GM21528 (cell line): ENCODE measurements around the gene CAMK2N1.
"Not testable (repeated sequence)": the region's sequence is repeated elsewhere in the genome, so short reads cannot be mapped to it uniquely, and the experiment has no call there.

Experiments used
- ATAC-seq: cut with Tn5 transposase; IDR thresholded peaks from one replicate; pipeline ENCODE4 v1.9.1; 2021; ENCODE audit warnings: mild to moderate bottlenecking, moderate library complexity; ENCODE audit not compliant: unreplicated experiment, low FRiP score

The CAMK2N1 gene

DNA sequence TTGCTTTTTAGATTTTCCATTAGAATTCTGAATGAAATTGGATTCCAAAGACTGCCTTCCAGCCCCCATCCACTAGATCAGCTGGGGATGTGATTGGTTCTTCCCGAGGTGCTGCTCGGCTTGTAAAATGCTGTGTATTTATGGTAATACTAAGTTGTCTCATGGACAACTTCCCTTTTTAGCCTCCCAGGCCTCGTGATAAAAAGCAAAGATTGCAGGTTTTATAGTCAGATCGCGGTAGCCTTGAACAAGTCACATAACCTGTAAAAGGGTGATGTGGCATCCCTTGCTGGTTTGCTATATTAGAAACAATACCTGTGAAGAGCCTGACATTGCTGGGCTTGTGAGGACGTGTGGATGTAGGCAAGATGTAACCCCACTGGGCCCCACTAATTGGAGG lies 11.5 kb upstream of the CAMK2N1 start:
- no peak for ATAC-seq

DNA sequence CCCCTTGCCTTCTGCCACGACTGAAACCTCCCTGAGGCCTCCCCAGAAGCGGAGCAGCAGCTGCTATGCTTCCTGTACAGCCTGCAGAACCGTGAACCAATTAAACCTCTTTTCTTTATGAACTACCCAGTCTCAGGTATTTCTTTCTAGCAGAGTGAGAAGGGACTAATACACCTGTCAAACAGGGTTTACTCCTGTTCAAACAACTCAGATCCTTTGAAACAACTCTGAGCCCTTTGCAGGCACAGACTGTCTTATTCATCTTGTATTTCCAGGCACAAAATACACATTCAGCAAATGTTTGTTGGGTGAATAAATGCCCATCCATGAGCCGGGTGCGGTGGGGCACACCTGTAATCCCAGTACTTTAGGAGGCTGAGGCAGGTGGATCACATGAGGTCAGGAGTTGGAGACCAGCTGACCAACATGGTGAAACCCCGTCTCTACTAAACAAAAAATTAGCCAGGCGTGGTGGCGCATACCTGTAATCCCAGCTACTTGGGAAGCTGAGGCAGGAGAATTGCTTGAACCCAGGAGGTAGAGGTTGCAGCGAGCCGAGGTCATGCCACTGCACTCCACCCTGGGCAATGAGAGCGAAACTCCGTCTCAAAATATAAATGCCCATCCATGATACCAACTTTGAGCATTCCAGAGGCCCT lies 10.8 kb upstream of the CAMK2N1 start:
- ATAC-seq, result not testable (repeated sequence)

DNA sequence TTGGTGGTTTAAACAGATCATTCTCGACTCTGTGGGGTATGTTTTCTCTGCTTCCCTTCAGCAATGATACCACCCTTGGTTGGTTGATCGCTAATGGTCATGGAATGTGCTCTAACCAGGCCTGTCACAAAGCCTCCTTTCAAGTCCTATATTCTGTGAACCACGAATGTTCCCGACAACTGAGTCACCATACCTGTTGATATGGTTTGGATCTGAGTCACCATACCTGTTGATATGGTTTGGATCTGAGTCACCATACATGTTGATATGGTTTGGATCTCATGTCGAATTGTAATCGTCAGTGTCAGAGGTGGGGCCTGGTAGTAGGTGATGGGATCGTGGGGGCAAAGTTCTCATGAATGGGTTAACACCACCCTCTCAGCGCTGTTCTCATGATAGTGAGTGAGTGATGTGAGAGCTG lies 10.2 kb upstream of the CAMK2N1 start:
- ATAC-seq, result no peak

DNA sequence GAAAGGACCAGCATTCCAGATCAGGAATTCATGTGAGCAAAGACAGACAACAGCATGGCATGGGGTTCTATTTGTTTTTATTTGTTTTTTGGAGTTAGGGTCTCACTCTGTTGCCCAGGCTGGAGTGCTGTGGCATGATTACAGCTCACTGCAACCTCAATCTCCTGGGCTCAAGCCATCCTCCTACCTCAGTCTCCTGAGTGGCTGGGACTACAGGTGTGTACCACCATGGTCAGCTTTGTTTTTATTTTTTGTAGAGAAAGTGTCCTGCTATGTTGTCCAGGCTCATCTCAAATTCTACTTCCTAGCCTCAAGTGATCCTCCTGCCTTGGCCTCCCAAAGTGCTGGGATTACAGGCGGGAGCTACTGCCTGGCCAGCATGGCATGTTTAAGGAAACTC lies 9.7 kb upstream of the CAMK2N1 start:
- ATAC-seq, result no peak

DNA sequence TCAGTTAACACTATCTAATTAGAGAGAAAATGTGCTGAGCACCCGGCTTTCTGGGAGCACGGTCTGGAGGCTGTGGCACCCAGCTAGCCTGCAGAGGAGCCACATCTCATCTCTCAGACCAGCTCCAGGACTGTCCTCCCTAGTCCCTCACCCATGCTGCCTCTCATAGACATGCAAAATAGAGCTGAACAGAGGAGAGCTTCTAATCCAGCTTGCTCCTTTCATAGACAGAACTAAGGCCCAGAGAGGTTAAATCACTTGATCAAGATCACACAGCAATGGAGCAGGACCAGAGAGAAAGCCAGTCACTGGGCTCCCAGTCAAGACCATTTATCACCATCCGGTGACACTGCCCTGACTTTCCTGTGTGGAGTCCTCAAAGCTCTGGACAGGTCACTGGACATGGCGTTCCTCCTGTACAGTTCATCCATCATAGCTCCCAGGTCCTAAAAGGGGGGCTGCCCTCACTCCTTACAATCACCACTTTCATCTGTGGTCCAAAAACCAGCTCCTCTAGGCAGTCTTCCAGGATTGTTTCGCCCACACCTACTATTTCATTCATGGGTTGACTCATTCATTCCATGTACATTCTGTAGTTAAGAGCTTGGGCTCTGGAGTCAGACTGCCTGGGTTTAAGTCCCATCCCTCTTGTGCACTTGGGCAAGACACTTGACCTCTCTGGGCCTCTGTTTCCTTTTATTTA lies 8.8 kb upstream of the CAMK2N1 start:
- ATAC-seq, result no peak

DNA sequence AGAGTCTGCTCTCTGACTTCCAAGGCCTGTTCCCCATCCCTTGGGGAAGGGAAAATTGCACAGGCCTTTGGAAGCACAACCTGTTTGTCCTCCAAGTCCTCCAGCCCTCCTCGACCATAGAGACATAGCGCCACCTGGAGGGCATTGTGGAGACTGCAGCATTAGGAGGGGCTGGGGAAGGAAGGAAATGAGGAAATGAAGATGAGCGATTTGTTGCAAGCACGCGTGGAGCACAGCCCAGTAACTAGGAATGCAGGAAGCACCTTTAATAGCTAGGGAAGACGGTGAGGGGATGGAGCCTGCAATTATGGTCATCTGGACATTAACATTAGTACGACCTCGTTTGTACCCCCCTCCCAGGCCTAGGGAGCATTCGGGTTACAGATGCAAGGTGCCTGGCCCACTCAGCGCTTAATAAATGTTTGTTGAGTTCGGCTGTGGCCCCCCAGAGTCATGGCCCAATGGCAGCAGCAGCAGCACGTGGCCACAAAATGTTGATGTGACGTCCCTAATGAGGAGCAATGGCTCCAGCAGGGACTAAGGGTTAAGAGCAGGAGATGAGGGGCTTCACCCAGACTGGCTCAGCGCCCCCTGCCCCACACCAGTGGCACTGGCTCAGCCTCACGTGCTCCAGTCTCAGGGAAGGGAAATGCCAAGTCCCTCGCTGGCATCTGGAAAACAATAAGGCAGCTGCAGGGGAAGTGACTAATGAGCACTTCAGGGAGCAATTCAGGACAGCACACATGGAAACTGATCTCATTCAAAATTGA lies 8.0 kb upstream of the CAMK2N1 start:
- ATAC-seq, result no peak

DNA sequence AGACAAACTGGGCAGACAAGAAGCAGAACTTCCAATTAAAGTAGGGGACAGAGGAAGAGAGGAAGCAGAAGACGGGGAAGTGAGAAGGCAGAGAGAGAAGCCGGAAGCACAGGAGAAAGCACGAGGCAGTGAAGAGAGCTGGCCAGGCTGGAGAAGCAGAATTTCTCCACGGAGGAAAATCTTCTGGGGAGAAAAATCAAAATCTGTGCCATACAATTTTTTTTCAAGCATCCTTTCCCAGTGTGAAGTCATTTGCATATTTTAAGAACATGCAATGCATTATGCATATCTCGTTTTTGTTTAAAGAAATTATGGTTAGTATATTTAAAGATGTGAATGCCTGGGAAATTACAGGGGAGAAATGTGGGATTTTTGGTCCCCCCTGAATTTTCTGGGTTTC lies 7.3 kb upstream of the CAMK2N1 start:
- ATAC-seq, result no peak

DNA sequence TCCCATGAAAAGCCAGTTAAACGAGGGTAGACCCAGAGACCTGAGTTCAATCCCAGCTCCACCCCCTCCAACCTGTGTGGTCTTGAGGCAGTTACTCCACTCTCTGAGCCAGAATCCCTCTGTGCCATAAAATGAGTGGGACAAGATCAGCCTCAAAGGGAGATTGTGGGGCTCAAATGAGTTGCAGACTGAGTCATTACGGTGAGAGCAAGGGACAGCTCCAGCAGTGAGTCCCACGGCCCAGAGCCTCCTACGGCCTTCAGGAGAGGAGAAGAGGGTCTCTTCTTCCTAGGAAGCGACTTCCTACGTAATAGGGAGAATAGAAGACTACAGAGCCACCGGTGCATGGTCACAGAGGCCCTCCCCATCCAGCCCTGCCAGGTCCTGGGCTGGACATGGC lies 6.7 kb upstream of the CAMK2N1 start:
- ATAC-seq, result no peak

DNA sequence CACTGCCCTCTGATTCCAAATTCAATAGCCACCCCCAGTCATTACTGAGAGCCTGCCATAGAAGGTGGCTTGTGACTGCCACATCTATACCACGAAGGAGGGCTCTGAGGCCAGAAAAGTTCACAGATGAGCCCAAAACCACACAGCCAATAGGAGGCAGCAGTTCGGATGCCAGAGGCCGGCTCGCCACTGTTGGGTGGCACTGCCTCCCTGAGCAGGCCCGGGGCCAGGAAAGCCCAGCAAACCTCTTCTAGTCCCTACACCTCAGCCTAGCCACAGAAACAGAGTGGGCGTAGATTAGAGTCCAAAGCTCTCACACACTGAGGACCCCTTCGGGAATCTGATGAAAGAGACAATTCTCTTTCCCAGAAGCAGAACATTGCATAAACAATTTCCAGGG lies 5.9 kb upstream of the CAMK2N1 start:
- ATAC-seq, result no peak

DNA sequence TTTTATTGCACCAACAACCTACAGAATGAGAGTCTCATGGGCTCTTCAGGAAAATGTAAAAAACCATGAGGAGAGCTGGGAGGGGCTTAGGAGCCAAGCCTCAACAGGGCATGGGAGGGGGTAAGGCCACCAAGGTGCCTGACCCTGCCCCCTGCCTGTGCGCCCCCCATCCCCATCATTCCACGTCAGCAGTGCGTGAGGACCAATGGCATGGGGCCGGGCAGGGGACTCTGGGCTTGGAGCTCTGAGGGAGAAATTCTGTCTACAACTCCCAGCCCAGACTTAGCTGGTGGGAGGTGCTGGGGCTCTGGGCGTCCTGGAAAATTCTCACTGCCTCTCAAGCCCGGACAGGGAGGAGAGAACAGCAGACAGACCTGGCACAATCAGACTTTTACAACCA lies 5.2 kb upstream of the CAMK2N1 start:
- no peak for ATAC-seq

DNA sequence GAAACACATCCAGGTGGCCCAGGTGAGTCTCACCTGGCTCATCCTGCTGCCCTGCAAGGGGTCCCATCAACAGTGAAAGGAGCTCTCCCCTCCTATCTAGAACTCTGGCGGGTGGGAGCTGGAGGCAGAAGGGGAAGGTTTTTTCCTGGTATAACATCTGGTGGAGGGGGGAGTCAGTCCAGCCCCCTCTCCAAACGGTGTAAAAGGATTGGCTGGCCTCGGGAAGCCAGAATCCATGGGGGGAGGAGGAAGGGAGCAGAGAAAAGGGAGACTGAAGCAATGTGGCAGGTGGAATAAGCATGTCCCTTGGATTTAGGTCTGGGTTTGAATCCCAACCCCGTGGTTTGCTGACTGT lies 1.2 kb upstream of the CAMK2N1 start:
- no peak for ATAC-seq

DNA sequence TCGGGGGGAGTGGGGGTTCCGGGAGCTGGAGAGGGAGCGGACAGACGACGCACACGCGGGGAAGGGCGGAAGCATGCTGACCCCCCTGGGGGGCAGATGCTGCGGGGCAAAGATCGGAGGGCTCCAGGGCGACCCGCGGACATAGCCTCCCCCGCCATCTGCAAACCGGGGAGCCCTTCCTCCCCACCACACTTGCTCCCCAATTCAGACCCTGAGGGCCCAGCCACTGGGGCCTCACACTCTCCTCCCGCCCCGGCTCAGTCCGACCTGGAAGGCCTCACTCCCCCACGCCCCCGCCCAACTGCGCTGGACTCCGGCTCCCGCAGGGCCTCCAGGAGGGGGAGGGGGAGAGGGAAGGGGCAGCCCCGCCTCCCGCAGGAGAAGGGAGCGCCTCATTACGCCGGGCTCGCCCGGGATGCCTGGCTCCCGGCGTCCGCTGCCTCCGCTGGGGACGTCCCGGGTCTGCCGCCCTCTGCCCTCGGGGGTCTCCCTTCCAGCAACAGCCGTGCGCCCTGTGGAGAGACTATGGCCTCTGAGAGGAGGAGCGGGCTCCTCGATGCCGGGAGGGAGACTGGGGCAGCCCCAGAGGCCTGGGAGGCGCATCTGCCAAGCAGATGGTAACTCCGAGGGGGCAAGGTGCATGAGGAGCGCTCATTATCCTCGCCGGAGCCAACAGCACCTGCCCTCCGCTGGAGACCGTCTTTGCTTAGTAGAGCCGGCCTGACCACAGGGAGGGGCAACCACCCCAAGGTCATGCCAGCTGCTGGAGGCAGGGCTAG lies 636 bp upstream of the CAMK2N1 start:
- ATAC-seq, result no peak

DNA sequence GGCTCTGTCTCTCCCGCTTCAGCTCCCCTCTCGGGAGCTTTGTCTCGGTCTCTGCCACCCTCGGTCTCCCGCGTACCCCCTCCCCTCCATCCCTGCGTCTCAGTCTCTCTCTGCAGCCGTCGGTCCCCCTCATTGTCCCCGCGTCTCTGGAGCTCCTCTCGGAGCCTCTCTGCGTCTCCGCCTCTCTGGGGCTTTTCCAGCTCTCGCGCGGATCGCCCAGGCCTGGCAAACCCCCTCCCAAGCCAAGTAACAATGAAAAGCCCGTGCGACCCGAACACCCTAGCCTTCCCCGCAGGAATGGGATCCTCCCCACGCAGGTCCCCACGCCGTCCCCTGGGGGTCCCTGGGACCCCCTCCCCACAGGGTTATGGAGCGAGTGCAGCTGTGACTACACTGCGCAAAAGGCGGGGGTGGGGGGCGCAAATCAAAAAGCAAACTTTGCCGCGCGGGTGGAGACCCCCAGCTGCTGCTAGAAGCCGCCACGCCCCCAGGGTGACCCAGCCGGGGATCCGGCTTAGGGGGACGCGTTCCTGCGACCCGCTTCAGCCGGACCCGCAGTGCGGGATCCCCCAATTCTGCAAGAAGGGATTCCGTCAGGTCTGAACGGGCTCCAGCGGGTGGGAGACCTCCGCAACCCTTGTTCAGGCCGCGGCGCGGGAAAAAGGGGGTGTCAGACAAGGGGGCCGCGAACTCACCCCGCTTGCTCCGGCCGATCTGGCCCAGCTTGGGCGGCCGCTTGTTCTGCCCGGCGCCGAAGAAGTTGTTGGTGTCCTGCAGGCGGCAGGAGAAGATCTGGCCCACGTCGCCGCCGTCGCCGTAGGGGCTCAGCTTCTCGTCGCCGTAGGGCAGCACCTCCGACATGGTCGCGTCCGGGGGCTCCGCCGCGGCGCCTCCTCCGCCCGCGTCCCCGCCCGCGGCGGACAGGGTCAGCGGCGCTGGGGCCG lies 1.2 kb downstream of the CAMK2N1 start:
- no peak for ATAC-seq

DNA sequence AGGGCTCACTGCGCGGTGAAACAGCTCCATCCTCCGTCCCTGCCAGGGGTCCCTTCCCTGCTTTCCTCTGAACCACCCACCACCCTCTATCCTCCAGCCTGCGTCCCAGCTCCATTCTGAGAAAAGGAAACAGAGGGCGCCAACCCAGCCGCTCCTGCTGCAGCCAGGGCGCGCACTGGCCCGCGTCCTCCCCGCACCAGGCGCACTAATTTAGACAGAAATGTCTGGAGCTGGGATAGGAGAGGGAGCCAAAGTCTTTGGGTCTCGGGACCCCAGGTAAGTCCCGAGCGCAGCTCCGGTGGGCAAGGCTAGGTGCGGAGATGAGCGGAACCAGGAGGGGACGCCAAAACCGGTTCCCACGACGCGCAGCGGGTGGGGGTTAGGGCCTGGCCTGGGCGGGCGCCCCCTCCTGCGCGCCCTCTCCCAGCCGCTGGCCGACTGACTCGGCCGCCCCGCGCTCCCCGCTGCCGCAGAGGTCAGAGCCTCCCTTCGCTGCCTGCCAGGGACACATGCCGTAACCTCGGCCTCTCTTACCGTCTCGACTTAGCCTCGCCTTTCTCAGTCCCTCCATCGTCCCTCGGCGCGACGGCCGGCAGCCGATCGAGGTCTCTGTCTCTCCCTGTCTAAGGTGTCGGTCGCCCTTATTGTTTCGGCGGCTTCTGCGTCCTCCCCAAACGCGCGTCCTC lies 2.0 kb downstream of the CAMK2N1 start:
- ATAC-seq, result no peak

DNA sequence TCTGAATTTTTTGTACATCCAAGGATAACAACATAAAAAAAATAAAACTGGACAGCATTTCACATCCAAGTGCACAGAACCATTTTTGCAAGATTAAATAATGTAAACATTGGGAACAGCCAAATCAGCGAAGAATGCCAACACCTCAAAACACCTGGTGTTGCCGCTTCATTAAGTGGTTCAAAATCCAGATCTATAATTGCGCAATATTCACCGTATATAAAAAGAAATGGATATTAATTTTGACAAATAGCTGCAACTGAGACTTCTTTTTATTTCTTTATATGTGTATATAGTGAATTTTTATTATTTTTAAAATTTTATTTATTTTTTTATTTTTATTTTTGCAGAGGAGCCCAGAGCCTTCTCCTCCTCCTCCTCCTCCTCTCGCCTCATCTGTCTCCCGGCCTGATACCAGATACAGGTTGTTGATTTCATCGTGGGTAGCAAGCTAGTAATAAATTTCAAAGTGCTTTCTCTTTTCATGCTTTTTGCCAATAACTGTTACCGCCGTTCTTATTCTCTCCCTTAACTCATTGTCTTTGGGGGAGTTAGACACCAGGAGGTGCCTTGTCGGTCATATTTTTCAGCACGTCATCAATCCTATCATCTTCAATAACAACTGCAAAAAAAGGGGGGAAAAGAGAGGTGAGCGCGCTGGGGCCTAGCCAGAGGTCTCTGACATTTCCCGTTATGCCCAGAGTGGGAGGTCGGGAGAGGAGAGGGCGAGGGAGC lies 2.7 kb downstream of the CAMK2N1 start:
- no peak for ATAC-seq

DNA sequence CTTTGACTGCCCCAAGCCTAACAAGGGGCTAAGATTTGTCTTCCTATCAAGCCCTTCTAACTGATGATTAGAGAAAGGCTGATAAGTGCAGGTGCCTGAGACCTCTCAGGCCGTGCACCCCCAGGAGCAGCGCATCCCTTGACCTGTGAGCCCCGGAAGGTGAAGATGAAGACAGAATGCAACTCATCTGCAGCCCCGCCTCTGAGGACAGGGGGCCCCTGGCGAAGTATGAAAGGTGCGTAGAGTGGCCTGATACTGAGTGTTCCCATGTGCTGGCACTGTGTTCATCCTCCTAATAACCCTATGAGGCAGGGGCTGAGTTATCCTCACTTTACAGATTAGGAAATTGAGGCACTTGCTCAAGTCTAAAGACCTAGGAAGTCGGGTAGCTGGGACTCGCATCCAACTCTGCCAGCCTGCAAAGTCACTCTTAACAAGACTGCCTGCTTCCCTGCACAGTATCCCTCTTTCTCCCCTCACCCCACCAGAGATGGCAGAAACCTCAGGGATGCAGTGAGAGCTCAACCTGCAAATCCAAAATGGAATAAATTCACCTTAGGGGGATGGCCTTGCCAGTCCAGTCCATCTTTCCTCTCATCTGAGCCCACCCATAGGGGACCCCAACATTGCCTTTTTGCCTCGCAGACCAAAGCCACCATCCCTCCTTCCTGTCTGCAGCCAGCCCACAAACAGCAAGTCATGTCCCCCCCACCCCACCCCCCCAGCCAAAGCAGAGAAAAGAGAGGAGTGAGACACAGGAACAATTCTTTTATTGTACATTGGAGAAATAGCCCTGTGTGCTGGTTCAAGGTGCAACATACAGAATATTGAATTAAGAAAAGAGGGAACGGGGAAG lies 4.1 kb downstream of the CAMK2N1 start:
- no peak for ATAC-seq

DNA sequence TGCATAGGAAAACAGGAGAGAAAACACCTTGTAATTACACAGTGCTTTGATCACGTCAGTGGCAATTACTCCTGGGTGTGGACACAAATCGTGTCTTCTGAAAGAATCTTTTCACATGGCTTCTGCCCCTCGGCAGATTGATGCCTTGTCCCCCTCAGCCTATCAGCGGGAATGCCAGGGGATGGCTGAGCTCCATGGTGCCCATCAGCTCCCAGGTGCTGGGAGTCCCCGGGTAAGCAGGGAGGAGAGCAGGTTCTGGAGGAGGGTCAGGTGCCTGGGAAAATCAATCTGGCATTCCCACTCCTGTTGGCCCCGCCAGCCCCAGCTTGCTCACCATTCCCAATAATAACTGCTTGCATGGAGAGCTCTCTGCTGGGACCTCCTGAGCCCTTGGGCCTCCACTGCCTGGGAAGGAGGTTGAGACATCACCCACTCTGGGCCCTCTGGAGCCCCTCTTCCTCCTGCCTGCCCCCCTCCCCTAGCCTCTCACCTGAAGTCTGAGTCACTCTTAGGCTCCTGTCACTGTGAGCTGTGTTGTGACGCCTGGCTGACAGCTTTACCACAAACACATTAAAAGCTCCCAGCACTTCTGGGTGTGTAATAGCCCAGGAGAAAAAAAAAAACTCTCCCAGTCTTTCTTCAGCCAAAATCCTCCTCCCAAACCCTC lies 4.9 kb downstream of the CAMK2N1 start:
- ATAC-seq, result no peak
